ENCODE measurements around the gene TMEM86A. TPM values are rescaled to one million over a fixed set of nuclear protein-coding genes. Genes with fewer than 3 reads are reported as not detected.

The TMEM86A gene
- total RNA-seq, 4 donors from 2014 or later = 17.1 to 57.0 (median 41.1) TPM

DNA sequence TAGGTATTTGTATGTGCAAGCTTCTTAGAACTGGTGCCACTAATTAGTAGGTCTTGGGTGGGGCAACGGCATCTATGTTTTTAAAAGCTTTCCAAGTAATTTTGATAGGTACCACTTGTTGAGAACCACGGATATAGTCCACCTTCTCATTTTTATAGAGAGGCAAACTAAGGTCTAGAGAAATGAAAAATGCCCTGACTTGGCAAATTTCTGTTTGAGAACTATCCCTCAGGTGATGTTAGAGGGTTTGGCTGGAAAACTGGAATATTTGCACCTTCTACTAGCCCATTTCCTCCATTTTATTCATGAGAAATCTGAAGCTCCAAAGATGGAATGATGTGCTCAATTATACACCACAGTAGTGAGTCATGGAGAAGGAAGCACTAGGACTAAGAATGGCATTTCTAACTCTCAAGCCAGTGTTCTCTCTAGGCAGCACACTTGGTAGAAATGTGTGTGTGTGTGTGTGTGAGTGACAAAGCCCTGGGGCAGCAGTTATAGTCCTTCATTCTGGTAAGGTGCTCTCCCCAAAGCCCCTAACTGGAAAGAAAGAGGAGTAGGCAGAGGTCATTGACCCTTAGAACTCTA is 1.8 kb upstream of the TMEM86A start:
- Histone ChIP-seq H3K27ac (no peak overlapping the region), H3K4me1 (peaks cover 21% of the 10 kb centered on the region), H3K4me3 (no peak overlapping the region), H3K36me3 (peaks cover 5% of the 10 kb centered on the region), H3K9me3 (no peaks in the 10 kb centered on the region), H3K27me3 (no peaks in the 10 kb centered on the region)
- WGBS = 81% methylated on average over 2 of the region's 2 CpGs
- no peak for DNase-seq (ENCODE audit: low spot score in 2 of 2)
- TF ChIP-seq POLR2AphosphoS5 (IDR thresholded peaks at IDR 0.05) = no peak
- no peak for TF ChIP-seq CTCF (IDR thresholded peaks at IDR 0.05)
- no peak for TF ChIP-seq POLR2A (IDR thresholded peaks at IDR 0.05)
- TF ChIP-seq EP300 (IDR thresholded peaks at IDR 0.05) = no peak

DNA sequence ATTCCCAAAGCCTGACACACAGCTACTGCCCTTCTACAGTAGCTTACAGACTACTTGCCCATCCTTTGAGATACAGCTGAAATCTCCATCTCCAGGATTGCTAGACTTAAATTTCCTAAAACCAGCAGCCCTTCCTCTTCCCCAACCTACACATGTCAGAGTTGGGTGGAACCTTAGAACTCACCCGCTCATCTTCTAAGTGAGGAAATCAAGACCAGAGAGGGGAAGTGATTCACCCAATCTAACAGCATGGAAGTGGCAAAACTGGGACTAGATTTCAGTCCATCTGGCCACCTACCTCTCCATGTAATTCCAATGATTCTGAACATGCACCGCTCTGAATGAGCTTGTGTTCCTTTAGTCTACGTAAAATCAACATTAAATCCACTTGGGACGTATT is 1.0 kb upstream of the TMEM86A start:
- 91% methylated on average over 4 of the region's 4 CpGs for WGBS
- H3K9me3 ChIP-seq = no peaks in the 10 kb centered on the region
- H3K27ac ChIP-seq = peak overlapping the region; percentile 88
- DNase-seq (ENCODE audit: low spot score in 2 of 2) = no peak
- H3K4me1 ChIP-seq = peaks cover 21% of the 10 kb centered on the region
- no peak for TF ChIP-seq POLR2A (IDR thresholded peaks at IDR 0.05)
- TF ChIP-seq EP300 (IDR thresholded peaks at IDR 0.05) = no peak
- no peak for TF ChIP-seq CTCF (IDR thresholded peaks at IDR 0.05)
- no peak for TF ChIP-seq POLR2AphosphoS5 (IDR thresholded peaks at IDR 0.05)
- H3K36me3 ChIP-seq = peaks cover 10% of the 10 kb centered on the region
- H3K27me3 ChIP-seq = no peaks in the 10 kb centered on the region
- no peak overlapping the region for H3K4me3 ChIP-seq

GRCh38 chr11:18699269-18699596 is 654 bp downstream of the TMEM86A start:
- 15% methylated on average over 9 of the region's 9 CpGs for WGBS
- H3K27ac ChIP-seq = peak overlapping the region; percentile 88
- TF ChIP-seq CTCF (IDR thresholded peaks at IDR 0.05) (no peak), POLR2AphosphoS5 (IDR thresholded peaks at IDR 0.05) (no peak), EP300 (IDR thresholded peaks at IDR 0.05) (no peak), POLR2A (IDR thresholded peaks at IDR 0.05) (no peak)
- H3K9me3 ChIP-seq = no peaks in the 10 kb centered on the region
- no peaks in the 10 kb centered on the region for H3K27me3 ChIP-seq
- peaks cover 21% of the 10 kb centered on the region for H3K4me1 ChIP-seq
- no peak for DNase-seq (ENCODE audit: low spot score in 2 of 2)
- H3K36me3 ChIP-seq = peaks cover 13% of the 10 kb centered on the region
- H3K4me3 ChIP-seq = peak overlapping the region; percentile 90

- Histone ChIP-seq H3K27me3 (no peaks in the 10 kb centered on the region), H3K36me3 (peaks cover 13% of the 10 kb centered on the region), H3K9me3 (no peaks in the 10 kb centered on the region), H3K27ac (no peak overlapping the region), H3K4me1 (peaks cover 25% of the 10 kb centered on the region), H3K4me3 (peak overlapping the region; percentile 90)
- no peak for DNase-seq (ENCODE audit: low spot score in 2 of 2)
- TF ChIP-seq EP300 (IDR thresholded peaks at IDR 0.05) = no peak
- no peak for TF ChIP-seq POLR2AphosphoS5 (IDR thresholded peaks at IDR 0.05)
- TF ChIP-seq POLR2A (IDR thresholded peaks at IDR 0.05) = no peak
- no peak for TF ChIP-seq CTCF (IDR thresholded peaks at IDR 0.05)
- 62% methylated on average over 2 of the region's 3 CpGs for whole genome bisulfite sequencing
These were observed 1.3 kb downstream of the TMEM86A start for GRCh38 chr11:18699848-18700261.

DNA sequence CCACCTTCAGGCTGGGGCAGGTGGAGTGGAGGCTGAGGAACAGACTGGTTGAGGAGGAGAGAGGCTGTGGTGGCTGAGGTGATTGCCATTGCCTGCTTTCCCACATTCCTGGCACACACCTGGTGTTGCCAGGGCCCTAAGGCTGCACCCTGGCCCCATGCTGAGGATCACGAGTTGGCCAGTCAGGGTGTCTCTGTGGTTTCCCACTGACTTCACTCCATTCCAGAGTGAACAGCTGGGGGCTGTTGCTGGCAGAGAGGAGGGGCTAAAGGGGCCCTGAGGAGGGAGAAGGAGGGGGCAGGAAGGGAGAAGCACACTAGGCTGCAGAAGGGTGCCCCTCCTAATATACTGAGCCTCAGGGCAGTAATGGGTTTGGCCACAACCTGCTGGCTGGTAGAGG is 1.8 kb downstream of the TMEM86A start:
- H3K9me3 ChIP-seq = no peaks in the 10 kb centered on the region
- 38% methylated on average over 1 of the region's 1 CpG for WGBS
- no peak overlapping the region for H3K4me3 ChIP-seq
- no peak overlapping the region for H3K27ac ChIP-seq
- TF ChIP-seq CTCF (IDR thresholded peaks at IDR 0.05) (no peak), POLR2AphosphoS5 (IDR thresholded peaks at IDR 0.05) (no peak), POLR2A (IDR thresholded peaks at IDR 0.05) (no peak), EP300 (IDR thresholded peaks at IDR 0.05) (no peak)
- no peaks in the 10 kb centered on the region for H3K27me3 ChIP-seq
- no peak for DNase-seq (ENCODE audit: low spot score in 2 of 2)
- H3K4me1 ChIP-seq = peaks cover 30% of the 10 kb centered on the region
- peaks cover 13% of the 10 kb centered on the region for H3K36me3 ChIP-seq

Measured in suprapubic skin (tissue), 4 donors.